ENCODE measurements around the gene EFR3B. TPM values are rescaled to one million over a fixed set of nuclear protein-coding genes. Genes with fewer than 3 reads are reported as not detected.

The EFR3B gene
- total RNA-seq, 1 donor from 2014 or later: 14.7 TPM

DNA sequence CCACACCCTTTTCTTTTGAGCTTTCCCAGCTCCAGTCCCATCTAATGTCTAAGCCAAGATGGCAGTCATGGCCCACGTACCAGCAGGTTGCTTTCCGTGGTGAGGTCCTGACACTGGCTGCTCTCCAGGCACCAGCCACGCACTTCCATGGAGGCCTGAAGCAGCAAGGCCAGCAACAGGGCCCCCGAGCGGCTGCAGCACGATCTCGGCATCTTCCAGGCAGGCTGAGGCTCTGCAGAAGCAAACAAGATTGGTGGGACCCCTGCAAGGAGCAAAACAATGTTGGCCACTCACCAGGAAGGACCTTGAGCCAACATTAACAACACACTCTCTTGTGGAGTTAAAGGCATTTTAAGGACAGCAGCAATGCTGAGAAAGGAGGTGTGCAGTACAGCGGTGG is 122.7 kb downstream of the EFR3B start:
- no peak overlapping the region for H3K9ac ChIP-seq (ENCODE audit: low read length)
- H3K79me2 ChIP-seq (ENCODE audit: insufficient read depth, low read length): no peaks in the 10 kb centered on the region
- Mint-ChIP-seq H3K27me3 (ENCODE audit: low read depth, unreplicated experiment) (peaks cover 70% of the 10 kb centered on the region), H3K4me1 (ENCODE audit: low read depth, unreplicated experiment) (peaks cover 5% of the 10 kb centered on the region), H3K27ac (ENCODE audit: unreplicated experiment) (no peak overlapping the region), H3K4me3 (ENCODE audit: unreplicated experiment) (no peak overlapping the region), H3K9me3 (ENCODE audit: unreplicated experiment) (no peaks in the 10 kb centered on the region), H3K36me3 (ENCODE audit: low read depth, unreplicated experiment) (peaks cover 4% of the 10 kb centered on the region)
- H3K9me3 ChIP-seq (ENCODE audit: insufficient read depth, low read depth, low read length): peaks cover 3% of the 10 kb centered on the region
- H3K36me3 ChIP-seq (ENCODE audit: insufficient read depth, low read length): no peaks in the 10 kb centered on the region
- no peaks in the 10 kb centered on the region for H3K4me1 ChIP-seq (ENCODE audit: insufficient read depth, low read length)
- FAIRE-seq (no peak), DNase-seq (ENCODE audit: low read depth) (no peak)
- peaks cover 56% of the 10 kb centered on the region for H3K27me3 ChIP-seq (ENCODE audit: insufficient read depth, low read length)
- no peak overlapping the region for H3K4me3 ChIP-seq (ENCODE audit: insufficient read depth, low read depth, low read length)
- no peaks in the 10 kb centered on the region for H4K20me1 ChIP-seq (ENCODE audit: insufficient read depth, low read length)
- no peak for TF ChIP-seq EZH2 (IDR thresholded peaks at IDR 0.05; ENCODE audit: insufficient read depth, low read length)
- TF ChIP-seq, protein P1, sequence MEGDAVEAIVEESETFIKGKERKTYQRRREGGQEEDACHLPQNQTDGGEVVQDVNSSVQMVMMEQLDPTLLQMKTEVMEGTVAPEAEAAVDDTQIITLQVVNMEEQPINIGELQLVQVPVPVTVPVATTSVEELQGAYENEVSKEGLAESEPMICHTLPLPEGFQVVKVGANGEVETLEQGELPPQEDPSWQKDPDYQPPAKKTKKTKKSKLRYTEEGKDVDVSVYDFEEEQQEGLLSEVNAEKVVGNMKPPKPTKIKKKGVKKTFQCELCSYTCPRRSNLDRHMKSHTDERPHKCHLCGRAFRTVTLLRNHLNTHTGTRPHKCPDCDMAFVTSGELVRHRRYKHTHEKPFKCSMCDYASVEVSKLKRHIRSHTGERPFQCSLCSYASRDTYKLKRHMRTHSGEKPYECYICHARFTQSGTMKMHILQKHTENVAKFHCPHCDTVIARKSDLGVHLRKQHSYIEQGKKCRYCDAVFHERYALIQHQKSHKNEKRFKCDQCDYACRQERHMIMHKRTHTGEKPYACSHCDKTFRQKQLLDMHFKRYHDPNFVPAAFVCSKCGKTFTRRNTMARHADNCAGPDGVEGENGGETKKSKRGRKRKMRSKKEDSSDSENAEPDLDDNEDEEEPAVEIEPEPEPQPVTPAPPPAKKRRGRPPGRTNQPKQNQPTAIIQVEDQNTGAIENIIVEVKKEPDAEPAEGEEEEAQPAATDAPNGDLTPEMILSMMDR (IDR thresholded peaks at IDR 0.05; ENCODE audit: insufficient read depth, low read depth, low read length): no peak
- no peak overlapping the region for H3K27ac ChIP-seq (ENCODE audit: low read depth, low read length)
- H3K4me2 ChIP-seq (ENCODE audit: low read length): no peak overlapping the region
- no peak overlapping the region for H2AFZ ChIP-seq (ENCODE audit: low read depth, low read length)

GRCh38 chr2:25165992-25166875 is 124.4 kb downstream of the EFR3B start:
- Histone ChIP-seq H3K4me1 (ENCODE audit: insufficient read depth, low read length) (no peaks in the 10 kb centered on the region), H4K20me1 (ENCODE audit: insufficient read depth, low read length) (no peaks in the 10 kb centered on the region), H3K4me3 (ENCODE audit: insufficient read depth, low read depth, low read length) (no peak overlapping the region), H3K27ac (ENCODE audit: low read depth, low read length) (no peak overlapping the region), H3K4me2 (ENCODE audit: low read length) (no peak overlapping the region), H3K79me2 (ENCODE audit: insufficient read depth, low read length) (no peaks in the 10 kb centered on the region), H3K36me3 (ENCODE audit: insufficient read depth, low read length) (no peaks in the 10 kb centered on the region), H3K9me3 (ENCODE audit: insufficient read depth, low read depth, low read length) (peaks cover 3% of the 10 kb centered on the region), H3K27me3 (ENCODE audit: insufficient read depth, low read length) (peaks cover 66% of the 10 kb centered on the region), H2AFZ (ENCODE audit: low read depth, low read length) (no peak overlapping the region), H3K9ac (ENCODE audit: low read length) (no peak overlapping the region)
- Mint-ChIP-seq H3K9me3 (ENCODE audit: unreplicated experiment) (no peaks in the 10 kb centered on the region), H3K36me3 (ENCODE audit: low read depth, unreplicated experiment) (no peaks in the 10 kb centered on the region), H3K4me1 (ENCODE audit: low read depth, unreplicated experiment) (no peaks in the 10 kb centered on the region), H3K27ac (ENCODE audit: unreplicated experiment) (no peak overlapping the region), H3K27me3 (ENCODE audit: low read depth, unreplicated experiment) (peaks cover 80% of the 10 kb centered on the region), H3K4me3 (ENCODE audit: unreplicated experiment) (no peak overlapping the region)
- no peak for DNase-seq (ENCODE audit: low read depth)
- TF ChIP-seq EZH2 (IDR thresholded peaks at IDR 0.05; ENCODE audit: insufficient read depth, low read length): no peak
- TF ChIP-seq, protein P1 (IDR thresholded peaks at IDR 0.05; ENCODE audit: insufficient read depth, low read depth, low read length): no peak
- no peak for FAIRE-seq
